K562 (cell line): ENCODE results near the gene VPS33B.

Experiments
- CEBPG ChIP-seq, 3 experiments: fragments of 200-800 bp in 1 of 3; sonication (Bioruptor generic) in 1 of 3; sonication (generic) in 1 of 3; formaldehyde crosslinking in 1 of 3; IDR thresholded peaks in 2 of 3; conservative IDR thresholded peaks in 1 of 3; 2 replicates each; pipeline versions ENCODE4 v1.6.1 to v1.8.0; 2016 to 2022; ENCODE audit warnings: missing compliant biosample characterization in 2 of 3, missing genetic modification characterization in 2 of 3, mild to moderate bottlenecking in 1 of 3, missing genetic modification reagents in 1 of 3
- HNRNPUL1 ChIP-seq: fragments of 200-400 bp; formaldehyde crosslinking; IDR thresholded peaks from 2 replicates; pipeline ENCODE4 v1.6.1; 2017; ENCODE audit warnings: low read length
- RBM39 ChIP-seq: fragments of 200-400 bp; formaldehyde crosslinking; optimal IDR thresholded peaks from 2 replicates; pipeline ENCODE3; 2018; ENCODE audit warnings: low read depth, low read length
- TEAD4 ChIP-seq, 2 experiments: sonication (generic) in 1 of 2; formaldehyde crosslinking in 1 of 2; IDR thresholded peaks; 2 replicates each; pipeline versions ENCODE4 v1.6.1 to v1.8.0; 2012 to 2022; ENCODE audit warnings: borderline replicate concordance in 1 of 2, inconsistent platforms in 1 of 2, low read length in 1 of 2, mild to moderate bottlenecking in 1 of 2, missing genetic modification reagents in 1 of 2
- ZNF785 ChIP-seq: fragments of 250-450 bp; sonication (Bioruptor Pico); IDR thresholded peaks from 2 replicates; pipeline ENCODE4 v1.4.0; 2020; ENCODE audit warnings: mild to moderate bottlenecking
- TF ChIP-seq, protein P1 (sequence below), 3 experiments: IDR thresholded peaks in 2 of 3; conservative IDR thresholded peaks in 1 of 3; 2 replicates each; pipeline ENCODE4 v1.5.1; 2011 to 2012; ENCODE audit warnings: low read length in 3 of 3, mild to moderate bottlenecking in 3 of 3, control low read depth in 2 of 3, improper control_type of control experiment in 1 of 3, inconsistent platforms in 1 of 3, low read depth in 1 of 3, mixed read lengths in 1 of 3, moderate library complexity in 1 of 3; ENCODE audit not compliant: insufficient read depth in 2 of 3

DNA sequence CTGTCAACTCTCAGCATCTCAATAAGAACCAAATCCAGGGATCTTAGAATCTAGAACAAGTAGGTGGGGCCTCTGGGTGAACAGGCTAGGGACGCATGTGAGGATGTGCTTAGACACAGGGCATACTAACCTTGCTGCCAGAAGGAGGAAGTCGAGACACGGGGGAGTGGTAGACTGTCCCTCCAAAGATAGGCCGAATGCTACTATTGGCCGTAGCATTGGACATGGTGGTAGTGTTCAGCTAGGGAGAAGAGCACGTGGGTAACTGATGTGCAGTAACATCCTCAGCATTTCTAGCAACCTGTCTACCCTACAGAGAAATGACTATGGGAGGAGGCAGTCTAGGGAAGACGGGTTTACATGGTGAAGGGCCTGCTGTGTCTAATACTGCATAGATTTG lies 52.1 kb downstream of the VPS33B start:
- TF ChIP-seq CEBPG (CRISPR knock-in tag; IDR thresholded peaks at IDR 0.05) (no peak), CEBPG (tag; conservative IDR thresholded peaks at IDR 0.05 in 1 of 2, IDR thresholded peaks at IDR 0.05 in 1 of 2) (no peak), HNRNPUL1 (no peak), TEAD4 (IDR thresholded peaks at IDR 0.05; ENCODE audit: low read length) (no peak), TEAD4 (CRISPR knock-in tag; IDR thresholded peaks at IDR 0.05; ENCODE audit: borderline replicate concordance) (no peak), RBM39 (no peak), ZNF785 (CRISPR knock-in tag) (no peak)
- TF ChIP-seq, protein P1, sequence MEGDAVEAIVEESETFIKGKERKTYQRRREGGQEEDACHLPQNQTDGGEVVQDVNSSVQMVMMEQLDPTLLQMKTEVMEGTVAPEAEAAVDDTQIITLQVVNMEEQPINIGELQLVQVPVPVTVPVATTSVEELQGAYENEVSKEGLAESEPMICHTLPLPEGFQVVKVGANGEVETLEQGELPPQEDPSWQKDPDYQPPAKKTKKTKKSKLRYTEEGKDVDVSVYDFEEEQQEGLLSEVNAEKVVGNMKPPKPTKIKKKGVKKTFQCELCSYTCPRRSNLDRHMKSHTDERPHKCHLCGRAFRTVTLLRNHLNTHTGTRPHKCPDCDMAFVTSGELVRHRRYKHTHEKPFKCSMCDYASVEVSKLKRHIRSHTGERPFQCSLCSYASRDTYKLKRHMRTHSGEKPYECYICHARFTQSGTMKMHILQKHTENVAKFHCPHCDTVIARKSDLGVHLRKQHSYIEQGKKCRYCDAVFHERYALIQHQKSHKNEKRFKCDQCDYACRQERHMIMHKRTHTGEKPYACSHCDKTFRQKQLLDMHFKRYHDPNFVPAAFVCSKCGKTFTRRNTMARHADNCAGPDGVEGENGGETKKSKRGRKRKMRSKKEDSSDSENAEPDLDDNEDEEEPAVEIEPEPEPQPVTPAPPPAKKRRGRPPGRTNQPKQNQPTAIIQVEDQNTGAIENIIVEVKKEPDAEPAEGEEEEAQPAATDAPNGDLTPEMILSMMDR (IDR thresholded peaks at IDR 0.05 in 2 of 3, conservative IDR thresholded peaks at IDR 0.05 in 1 of 3; ENCODE audit: insufficient read depth in 2 of 3, low read depth in 1 of 3, low read length in 3 of 3): no peak
